Limb (tissue), 2 donors: ENCODE measurements around the gene PROSER3.

Source experiments
- DNase-seq, 2 donors: peaks; one replicate each; pipeline ENCODE4 v3.0.0-alpha.2; 2016; ENCODE audit errors: extremely low spot score in 2 of 2

The PROSER3 gene

DNA sequence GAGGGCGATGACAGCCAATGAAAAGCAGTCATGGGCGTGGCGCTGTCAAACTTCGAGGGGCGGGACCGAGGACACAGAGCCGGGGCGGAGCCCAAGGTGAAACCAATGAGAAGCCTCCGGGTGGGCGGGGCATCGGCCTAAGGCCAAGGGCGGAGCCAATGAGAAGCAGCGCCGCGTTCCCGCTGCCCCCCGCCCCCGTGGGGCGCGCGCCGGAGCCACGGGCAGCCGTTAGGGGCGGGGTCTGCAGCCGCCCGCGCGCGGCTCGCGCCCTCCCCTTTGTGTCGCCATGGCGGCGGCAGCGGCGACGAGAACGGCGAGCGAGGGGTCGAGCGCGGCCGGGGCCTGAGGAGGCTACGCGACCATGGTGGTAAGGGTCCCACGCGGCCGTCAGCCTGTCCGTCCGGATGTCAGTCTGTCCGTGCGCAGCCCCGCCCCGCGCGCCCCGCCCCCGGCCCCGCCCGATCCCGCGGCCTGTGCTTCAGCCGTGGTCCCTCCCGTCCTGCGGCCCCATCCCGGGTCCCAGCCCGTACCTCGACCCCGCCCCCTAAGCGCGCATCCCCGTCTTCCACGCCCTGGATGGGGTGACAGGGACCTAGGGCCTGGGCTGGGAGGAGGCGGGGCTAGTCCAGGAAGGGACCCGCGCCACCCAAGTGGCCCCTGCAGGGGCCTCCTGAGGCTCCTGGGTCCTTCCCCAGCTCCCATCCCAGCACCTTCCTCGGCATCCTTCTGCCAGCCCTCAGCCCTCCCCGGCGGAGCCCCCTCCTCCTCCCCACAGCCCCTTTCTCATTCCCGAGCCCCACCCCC, 17.5 kb downstream of the PROSER3 start, which contains the start of gene ARHGAP33:
Gene ARHGAP33 (plus strand): TSS at position 267 of the 804 bp plus-strand sequence. CDS start 95 bp downstream, at position 362.
- peak; percentile 98 to 99 for DNase-seq

GRCh38 chr19:35776102-35776788, 18.3 kb downstream of the PROSER3 start:
- DNase-seq: no peak

- DNase-seq: no peak
Measured at GRCh38 chr19:35777086-35777841, 19.3 kb downstream of the PROSER3 start.

DNA sequence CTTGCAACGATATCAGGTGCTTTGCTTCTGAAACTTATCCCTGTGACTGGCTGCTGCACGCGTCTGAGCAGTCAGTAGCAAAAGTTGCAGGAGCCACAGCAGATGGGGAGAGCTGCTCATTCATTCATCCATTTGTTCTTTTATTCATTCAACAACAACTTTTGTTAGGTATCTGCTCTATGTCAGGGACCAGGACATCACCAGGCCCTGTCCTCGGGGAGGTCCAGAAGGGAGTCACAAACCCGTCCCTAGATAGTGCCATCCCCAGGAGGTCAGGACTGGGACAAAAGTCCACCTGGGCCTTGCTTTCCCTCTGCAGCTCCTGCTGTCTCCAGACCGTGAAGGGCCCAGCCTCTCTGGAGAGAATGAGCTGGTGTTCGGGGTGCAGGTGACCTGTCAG, 20.0 kb downstream of the PROSER3 start:
- no peak for DNase-seq

GRCh38 chr19:35779033-35779432, 21.1 kb downstream of the PROSER3 start:
- no peak for DNase-seq

DNA sequence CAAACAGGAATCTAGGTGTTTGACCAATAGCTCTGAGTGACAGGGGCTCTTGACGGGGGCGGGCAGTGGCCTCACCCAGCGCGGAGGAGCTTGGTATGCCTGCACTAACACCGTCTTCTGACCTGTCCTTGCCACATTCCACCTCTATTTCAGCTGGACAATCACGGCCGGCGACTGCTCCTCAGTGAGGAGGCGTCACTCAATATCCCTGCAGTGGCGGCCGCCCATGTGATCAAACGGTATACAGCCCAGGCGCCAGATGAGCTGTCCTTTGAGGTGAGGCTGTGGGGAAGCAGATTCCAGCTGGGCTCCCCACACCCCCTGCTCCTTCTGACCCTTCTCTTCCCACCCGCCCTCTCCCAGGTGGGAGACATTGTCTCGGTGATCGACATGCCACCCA, 22.1 kb downstream of the PROSER3 start:
- DNase-seq: no peak

DNA sequence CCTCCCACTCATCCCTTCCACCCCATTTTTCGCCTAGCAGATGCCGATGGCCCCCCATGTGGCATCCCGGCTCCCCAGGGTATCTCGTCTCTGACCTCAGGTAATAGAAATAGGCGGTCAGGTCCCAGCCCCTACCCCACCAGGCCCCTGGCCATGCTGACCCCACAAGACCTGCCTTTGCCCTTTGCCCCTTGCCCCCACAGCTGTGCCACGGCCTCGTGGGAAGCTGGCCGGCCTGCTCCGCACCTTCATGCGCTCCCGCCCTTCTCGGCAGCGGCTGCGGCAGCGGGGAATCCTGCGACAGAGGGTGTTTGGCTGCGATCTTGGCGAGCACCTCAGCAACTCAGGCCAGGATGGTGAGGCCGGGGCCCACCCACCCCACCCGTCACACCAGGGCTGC, 22.7 kb downstream of the PROSER3 start:
- DNase-seq: no peak

DNA sequence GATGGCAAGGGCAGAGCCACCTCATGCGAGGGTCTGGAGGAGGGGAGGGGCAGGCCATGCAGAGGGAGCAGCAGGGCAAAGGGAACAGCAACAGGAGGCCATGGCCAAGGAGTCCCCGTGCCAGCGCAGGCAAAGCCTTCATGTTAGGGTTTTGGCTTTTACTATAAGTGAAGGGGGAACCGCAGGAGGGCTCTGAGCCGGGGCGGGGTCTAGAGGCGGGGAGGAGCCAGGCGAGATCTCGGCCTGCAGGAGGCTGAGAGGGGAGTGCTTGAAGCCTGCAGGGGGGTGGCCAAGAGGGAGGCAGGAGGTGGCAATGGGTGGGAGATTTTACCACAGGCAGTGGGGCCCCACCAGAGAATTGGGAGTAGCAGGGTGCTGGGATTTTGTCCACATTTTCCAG, 23.7 kb downstream of the PROSER3 start:
- no peak for DNase-seq

GRCh38 chr19:35782589-35782988, 24.6 kb downstream of the PROSER3 start:
- no peak for DNase-seq

GRCh38 chr19:35783469-35784434, 25.8 kb downstream of the PROSER3 start:
- no peak for DNase-seq

DNA sequence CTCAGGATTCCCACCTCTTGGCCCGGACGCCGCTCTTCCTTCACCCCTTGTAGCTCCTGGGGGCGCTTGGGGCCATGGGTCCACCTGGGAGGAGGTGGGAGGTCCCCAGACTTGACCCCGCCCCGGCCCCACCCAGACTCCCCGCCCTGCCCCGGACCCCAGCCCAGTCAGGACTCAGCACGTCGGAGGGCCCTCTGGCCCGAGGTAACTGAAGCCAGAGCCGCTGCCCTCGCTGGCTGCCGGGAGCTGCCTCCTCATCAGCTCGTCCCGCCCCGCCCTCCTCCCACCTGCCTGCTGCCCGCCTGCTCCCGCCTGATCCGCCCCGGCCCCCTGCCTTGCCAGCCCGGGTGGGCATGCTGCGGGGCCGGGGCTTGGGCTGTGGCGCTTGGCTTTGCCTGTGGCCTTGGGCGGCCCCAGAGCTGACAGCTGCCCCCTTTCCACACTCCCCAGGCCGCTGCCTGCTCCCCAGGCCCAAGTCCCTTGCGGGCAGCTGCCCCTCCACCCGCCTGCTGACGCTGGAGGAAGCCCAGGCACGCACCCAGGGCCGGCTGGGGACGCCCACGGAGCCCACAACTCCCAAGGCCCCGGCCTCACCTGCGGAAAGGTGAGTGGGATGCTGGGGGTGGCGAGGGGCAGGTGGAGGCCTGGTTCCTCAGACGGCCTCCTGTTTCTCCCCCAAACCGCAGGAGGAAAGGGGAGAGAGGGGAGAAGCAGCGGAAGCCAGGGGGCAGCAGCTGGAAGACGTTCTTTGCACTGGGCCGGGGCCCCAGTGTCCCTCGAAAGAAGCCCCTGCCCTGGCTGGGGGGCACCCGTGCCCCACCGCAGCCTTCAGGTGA, 26.7 kb downstream of the PROSER3 start:
- no peak for DNase-seq

- DNase-seq: no peak
Measured at GRCh38 chr19:35785339-35785627, 27.3 kb downstream of the PROSER3 start.

DNA sequence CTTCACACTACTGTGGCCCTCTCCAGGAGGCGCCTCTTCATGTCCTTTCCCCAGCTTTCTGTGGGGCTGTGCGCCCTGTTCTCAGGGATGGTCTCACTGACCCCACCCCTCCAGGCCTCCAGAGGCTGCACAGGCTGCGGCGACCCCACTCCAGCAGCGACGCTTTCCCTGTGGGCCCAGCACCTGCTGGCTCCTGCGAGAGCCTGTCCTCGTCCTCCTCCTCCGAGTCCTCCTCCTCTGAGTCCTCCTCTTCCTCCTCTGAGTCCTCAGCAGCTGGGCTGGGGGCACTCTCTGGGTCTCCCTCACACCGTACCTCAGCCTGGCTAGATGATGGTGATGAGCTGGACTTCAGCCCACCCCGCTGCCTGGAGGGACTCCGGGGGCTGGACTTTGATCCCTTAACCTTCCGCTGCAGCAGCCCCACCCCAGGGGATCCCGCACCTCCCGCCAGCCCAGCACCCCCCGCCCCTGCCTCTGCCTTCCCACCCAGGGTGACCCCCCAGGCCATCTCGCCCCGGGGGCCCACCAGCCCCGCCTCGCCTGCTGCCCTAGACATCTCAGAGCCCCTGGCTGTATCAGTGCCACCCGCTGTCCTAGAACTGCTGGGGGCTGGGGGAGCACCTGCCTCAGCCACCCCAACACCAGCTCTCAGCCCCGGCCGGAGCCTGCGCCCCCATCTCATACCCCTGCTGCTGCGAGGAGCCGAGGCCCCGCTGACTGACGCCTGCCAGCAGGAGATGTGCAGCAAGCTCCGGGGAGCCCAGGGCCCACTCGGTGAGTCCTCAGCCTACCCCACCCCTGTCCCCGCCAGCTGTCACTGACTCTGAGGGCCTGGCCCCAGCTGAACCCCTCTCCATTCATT, 28.6 kb downstream of the PROSER3 start:
- DNase-seq: no peak

DNA sequence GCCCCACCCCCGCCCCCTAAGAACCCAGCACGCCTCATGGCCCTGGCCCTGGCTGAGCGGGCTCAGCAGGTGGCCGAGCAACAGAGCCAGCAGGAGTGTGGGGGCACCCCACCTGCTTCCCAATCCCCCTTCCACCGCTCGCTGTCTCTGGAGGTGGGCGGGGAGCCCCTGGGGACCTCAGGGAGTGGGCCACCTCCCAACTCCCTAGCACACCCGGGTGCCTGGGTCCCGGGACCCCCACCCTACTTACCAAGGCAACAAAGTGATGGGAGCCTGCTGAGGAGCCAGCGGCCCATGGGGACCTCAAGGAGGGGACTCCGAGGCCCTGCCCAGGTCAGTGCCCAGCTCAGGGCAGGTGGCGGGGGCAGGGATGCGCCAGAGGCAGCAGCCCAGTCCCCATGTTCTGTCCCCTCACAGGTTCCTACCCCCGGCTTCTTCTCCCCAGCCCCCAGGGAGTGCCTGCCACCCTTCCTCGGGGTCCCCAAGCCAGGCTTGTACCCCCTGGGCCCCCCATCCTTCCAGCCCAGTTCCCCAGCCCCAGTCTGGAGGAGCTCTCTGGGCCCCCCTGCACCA, 29.3 kb downstream of the PROSER3 start:
- DNase-seq: no peak

DNA sequence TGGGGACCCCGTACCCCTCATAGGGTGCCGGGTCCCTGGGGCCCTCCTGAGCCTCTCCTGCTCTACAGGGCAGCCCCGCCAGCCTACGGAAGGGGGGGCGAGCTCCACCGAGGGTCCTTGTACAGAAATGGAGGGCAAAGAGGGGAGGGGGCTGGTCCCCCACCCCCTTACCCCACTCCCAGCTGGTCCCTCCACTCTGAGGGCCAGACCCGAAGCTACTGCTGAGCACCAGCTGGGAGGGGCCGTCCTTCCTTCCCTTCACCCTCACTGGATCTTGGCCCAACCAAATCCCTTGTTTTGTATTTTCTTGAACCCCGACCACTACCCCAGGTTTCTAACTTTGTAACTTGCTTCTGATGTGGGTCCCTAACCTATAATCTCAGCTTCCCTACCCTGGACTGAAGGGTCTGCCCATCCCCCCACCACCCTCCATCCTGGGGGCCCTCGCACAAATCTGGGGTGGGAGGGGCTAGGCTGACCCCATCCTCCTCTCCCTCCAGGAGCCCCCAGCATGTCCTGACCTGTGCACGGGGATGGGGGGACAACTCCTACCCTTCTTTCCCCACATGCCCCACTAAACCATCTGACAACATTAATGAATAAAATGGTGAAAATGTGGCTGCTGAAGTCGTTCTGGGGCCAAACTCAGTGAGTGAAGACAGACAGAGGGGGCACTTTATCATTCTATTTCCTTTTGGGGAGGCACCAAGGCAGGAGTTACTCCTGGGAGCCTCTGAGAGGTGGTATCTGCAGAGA, 30.4 kb downstream of the PROSER3 start:
- no peak for DNase-seq

DNA sequence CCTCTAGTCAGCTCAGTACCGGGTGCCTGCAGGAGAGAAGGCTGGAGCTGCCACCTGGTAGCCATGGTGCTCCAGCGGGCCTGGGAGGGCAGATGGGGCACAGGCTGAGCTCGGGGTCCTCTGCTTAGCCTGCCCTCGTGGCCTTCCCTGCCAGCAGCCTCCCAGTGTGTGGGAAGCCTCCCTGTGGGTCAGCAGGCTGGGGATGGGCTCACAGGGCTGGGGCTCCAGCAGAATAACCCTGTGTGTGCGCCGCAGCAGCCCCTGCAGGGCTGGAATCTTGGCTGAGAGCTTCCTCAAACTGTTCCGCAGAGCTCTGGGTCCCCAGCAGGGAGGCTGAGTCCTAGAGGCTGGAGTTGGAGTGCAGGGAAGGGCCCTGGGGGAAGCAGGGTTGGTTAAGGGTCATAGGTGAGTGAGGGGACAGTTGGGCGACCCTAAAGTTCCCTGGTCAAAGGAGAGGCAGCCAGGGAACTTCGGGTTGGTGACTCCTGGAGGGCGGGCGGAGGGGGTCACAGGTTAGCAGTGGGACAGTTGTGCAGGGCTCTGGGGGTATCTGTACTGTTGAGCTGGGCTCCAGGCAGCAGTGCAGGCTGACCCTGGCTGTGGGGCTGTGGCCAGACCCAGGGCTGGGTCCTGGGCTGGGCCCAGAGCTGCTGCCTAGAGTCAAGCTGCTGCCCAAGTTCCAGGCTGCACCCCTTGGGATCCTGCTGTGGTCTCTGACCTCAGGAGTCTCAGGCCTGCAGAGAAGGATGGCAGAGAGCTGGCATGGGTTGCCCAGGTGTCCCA, 31.4 kb downstream of the PROSER3 start:
- no peak for DNase-seq
